ENCODE data around the gene SHANK1. TPM values are rescaled to one million over a fixed set of nuclear protein-coding genes. Genes with fewer than 3 reads are reported as not detected.
"Not testable (repeated sequence)": the region's sequence is repeated elsewhere in the genome, so short reads cannot be mapped to it uniquely, and the experiment has no call there.

The SHANK1 gene
- polyA plus RNA-seq, 1 donor from 2014 or later = not detected

DNA sequence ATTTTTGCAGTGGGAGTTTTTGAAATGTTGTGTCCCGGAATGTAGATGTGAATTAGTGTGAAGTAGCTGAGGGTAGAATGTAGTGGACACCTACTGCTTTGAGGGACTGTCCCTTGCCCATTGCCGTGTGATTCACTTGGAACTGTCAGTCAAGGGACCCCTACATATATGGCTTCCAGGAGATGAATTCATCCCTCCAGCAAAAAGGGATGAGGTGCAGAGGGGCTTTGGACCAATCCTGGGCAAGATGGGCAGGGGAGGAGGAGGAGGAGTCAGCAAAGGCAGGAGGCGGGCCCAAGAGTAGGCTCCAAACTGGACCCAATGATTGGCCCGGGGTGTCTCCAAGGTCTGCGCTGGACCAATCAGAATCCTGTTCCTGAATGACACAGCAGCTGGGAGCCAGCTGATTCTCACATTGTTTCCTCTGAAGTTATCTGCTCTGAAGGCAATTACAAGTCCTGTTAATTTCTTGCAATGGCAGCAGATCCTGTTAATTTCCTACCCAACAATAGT, 99.2 kb downstream of the SHANK1 start:
- H3K4me1 Mint-ChIP-seq, H3K9me3 Mint-ChIP-seq, H3K36me3 Mint-ChIP-seq, H3K27me3 Mint-ChIP-seq, H3K27ac Mint-ChIP-seq, H3K4me3 Mint-ChIP-seq: not testable (repeated sequence)

DNA sequence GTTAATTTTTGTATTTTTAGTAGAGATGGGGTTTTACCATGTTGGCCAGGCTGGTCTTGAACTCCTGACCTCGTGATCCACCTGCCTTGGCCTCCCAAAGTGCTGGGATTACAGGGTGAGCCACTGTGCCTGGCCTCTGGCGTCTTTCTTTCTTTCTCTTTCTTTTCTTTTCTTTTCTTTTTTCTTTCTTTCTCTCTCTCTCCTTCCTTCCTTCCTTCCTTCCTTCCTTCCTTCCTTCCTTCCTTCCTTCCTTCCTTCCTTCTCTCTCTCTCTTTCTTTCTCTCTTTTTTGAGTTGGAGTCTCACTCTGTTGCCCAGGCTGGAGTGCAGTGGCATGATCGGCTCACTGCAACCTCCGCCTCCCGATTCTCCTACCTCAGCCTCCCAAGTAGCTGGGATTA, 100.4 kb downstream of the SHANK1 start:
- H3K27ac Mint-ChIP-seq, H3K27me3 Mint-ChIP-seq, H3K4me1 Mint-ChIP-seq, H3K9me3 Mint-ChIP-seq, H3K36me3 Mint-ChIP-seq, H3K4me3 Mint-ChIP-seq: not testable (repeated sequence)

DNA sequence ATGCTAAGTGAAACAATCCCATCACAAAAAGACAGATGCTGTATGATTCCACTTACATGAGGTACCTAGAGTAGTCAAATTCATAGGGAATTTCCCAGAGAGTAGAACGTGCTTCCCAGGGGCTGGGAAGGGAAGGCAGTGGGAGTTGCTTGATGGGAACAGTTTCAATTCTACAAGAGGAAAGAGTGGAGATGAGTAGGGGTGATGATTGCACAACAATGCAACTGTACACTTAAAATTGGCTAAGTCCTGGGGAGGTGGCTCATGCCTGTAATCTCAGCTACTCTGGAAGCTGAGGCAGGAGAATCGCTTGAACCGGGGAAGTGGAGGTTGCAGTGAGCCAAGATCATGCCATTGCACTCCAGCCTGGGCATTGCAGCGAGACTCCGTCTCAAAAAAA, 101.2 kb downstream of the SHANK1 start:
- not testable (repeated sequence) for H3K9me3 Mint-ChIP-seq, H3K36me3 Mint-ChIP-seq, H3K4me1 Mint-ChIP-seq, H3K27me3 Mint-ChIP-seq, H3K4me3 Mint-ChIP-seq, H3K27ac Mint-ChIP-seq

DNA sequence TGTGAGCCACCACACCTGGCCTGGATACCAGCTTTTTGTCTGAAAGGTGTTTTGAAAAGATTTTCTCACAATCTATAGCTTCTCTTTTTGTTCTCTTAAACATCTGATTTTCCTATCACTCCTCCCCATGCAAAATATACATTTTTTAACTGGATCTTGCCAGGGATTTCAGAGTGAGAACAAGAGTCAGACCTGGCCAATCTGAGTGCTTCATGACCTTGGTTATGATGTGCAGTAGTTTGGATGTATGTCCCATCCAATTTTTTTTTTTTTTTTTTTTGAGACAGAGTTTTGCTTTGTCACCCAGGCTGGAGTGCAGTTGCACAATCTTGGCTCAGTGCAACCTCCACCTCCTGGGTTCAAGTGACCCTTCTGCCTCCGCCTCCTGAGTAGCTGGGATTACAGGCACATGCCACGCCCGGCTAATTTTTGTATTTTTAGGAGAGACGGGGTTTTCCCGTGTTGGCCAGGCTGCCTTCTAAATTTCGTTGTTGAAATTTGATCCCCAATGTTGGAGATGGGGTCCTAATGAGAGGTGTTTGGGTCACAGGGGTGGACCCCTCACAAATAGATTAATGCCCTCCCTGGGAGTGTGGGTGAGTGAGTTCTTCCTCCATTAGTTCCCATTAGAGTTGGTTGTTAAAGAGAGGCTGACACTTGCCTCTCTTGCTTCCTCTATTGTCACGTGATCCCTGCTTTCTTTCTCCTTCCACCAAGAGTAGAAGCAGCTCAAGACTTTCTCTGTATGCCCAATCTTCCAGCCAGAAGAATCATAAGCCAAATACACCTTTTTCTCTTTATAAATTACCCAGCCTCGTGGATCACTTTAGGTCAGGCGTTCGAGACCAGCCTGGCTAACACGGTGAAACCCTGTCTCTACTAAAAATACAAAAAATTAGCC, 106.8 kb downstream of the SHANK1 start:
- H3K4me3 Mint-ChIP-seq, H3K4me1 Mint-ChIP-seq, H3K9me3 Mint-ChIP-seq, H3K36me3 Mint-ChIP-seq, H3K27ac Mint-ChIP-seq, H3K27me3 Mint-ChIP-seq: not testable (repeated sequence)

Other genes with a start within 250 kb of the SHANK1 start
- gene EMC10, start 243.3 kb downstream of the SHANK1 start, polyA plus RNA-seq = 8.7 TPM
- gene GARIN5A, start 243.0 kb downstream of the SHANK1 start, polyA plus RNA-seq = 0.53 TPM
- gene JOSD2, start 208.6 kb downstream of the SHANK1 start, polyA plus RNA-seq = 15.0 TPM
- not detected for gene ASPDH, start 205.9 kb downstream of the SHANK1 start, polyA plus RNA-seq
- not detected for gene LRRC4B, start 151.4 kb downstream of the SHANK1 start, polyA plus RNA-seq
- gene SYT3, start 79.9 kb downstream of the SHANK1 start, polyA plus RNA-seq = not detected
- gene C19orf81, start 70.4 kb downstream of the SHANK1 start, polyA plus RNA-seq = 1.3 TPM
- gene CLEC11A, start 3.6 kb upstream of the SHANK1 start, polyA plus RNA-seq = 0.61 TPM
- gene GPR32, start 50.7 kb upstream of the SHANK1 start, polyA plus RNA-seq = not detected
- gene ACP4, start 70.6 kb upstream of the SHANK1 start, polyA plus RNA-seq = not detected
- 15.5 TPM for gene KLK1, start 104.0 kb upstream of the SHANK1 start, polyA plus RNA-seq
- gene KLK15, start 113.8 kb upstream of the SHANK1 start, polyA plus RNA-seq = not detected
- not detected for gene KLK3, start 135.1 kb upstream of the SHANK1 start, polyA plus RNA-seq
- gene KLK2, start 153.6 kb upstream of the SHANK1 start, polyA plus RNA-seq = not detected
- not detected for gene KLK4, start 191.6 kb upstream of the SHANK1 start, polyA plus RNA-seq
- gene KLK5, start 233.2 kb upstream of the SHANK1 start, polyA plus RNA-seq = not detected
- gene KLK6, start 249.8 kb upstream of the SHANK1 start, polyA plus RNA-seq = not detected